ENCODE data around the gene UNC93A.
A peak's percentile ranks its signal among the peaks of the same experiment; 100 is the strongest.
"Not testable (repeated sequence)": the region's sequence is repeated elsewhere in the genome, so short reads cannot be mapped to it uniquely, and the experiment has no call there.

The UNC93A gene

GRCh38 chr6:167345960-167346359, 54.8 kb downstream of the UNC93A start:
- DNase-seq: no peak

- no peak for DNase-seq
Measured at GRCh38 chr6:167347226-167347625, 56.1 kb downstream of the UNC93A start.

GRCh38 chr6:167349631-167350274, 58.6 kb downstream of the UNC93A start:
- no peak for DNase-seq

GRCh38 chr6:167350275-167350696, 59.2 kb downstream of the UNC93A start:
- DNase-seq: no peak

- DNase-seq: peak; percentile 41
Measured at GRCh38 chr6:167350731-167351655, 59.9 kb downstream of the UNC93A start.

GRCh38 chr6:167351656-167352345, 60.7 kb downstream of the UNC93A start:
- no peak for DNase-seq

GRCh38 chr6:167356874-167357273, 65.8 kb downstream of the UNC93A start:
- DNase-seq: no peak

GRCh38 chr6:167358394-167358793, 67.3 kb downstream of the UNC93A start:
- not testable (repeated sequence) for DNase-seq

- DNase-seq: not testable (repeated sequence)
Measured at GRCh38 chr6:167361170-167361569, 70.1 kb downstream of the UNC93A start.

Data from KG1 (cell line).